H9 (cell line): ENCODE results near the gene TSPAN5. TPM values are rescaled to one million over a fixed set of nuclear protein-coding genes. Genes with fewer than 3 reads are reported as not detected.
"Not testable (repeated sequence)": the region's sequence is repeated elsewhere in the genome, so short reads cannot be mapped to it uniquely, and the experiment has no call there.

Experiments used
- DNase-seq: peaks from one replicate; pipeline ENCODE4 v3.0.0-alpha.2; 2017
- H2AFZ ChIP-seq: one replicate; pipeline ENCODE4 v1.6.1; 2013; ENCODE audit warnings: mild to moderate bottlenecking, low read length, control low read depth, moderate library complexity
- H2AK5ac ChIP-seq: 2 replicates; pipeline ENCODE4 v1.6.1; 2013; ENCODE audit warnings: low read length, control low read depth, mixed read lengths; ENCODE audit not compliant: insufficient read length
- H2BK120ac ChIP-seq: one replicate; pipeline ENCODE4 v1.6.1; 2013; ENCODE audit warnings: low read depth, mild to moderate bottlenecking, low read length, control low read depth, inconsistent platforms; ENCODE audit not compliant: poor library complexity, severe bottlenecking
- H2BK12ac ChIP-seq: 2 replicates; pipeline ENCODE4 v1.6.1; 2013; ENCODE audit warnings: low read length, control low read depth, mixed read lengths, low read depth; ENCODE audit not compliant: insufficient read length
- H2BK15ac ChIP-seq: 2 replicates; pipeline ENCODE4 v1.6.1; 2013; ENCODE audit warnings: low read depth, low read length, control low read depth
- H2BK20ac ChIP-seq: one replicate; pipeline ENCODE4 v1.6.1; 2013; ENCODE audit warnings: low read depth, mild to moderate bottlenecking, low read length, control low read depth, inconsistent platforms; ENCODE audit not compliant: poor library complexity, severe bottlenecking
- H2BK5ac ChIP-seq: 2 replicates; pipeline ENCODE4 v1.6.1; 2013; ENCODE audit warnings: low read length, control low read depth, mixed read lengths; ENCODE audit not compliant: insufficient read length
- H3K14ac ChIP-seq: 2 replicates; pipeline ENCODE4 v1.6.1; 2013; ENCODE audit warnings: low read length, control low read depth; ENCODE audit not compliant: insufficient read depth
- H3K18ac ChIP-seq: 2 replicates; pipeline ENCODE4 v1.6.1; 2013; ENCODE audit warnings: low read depth, mild to moderate bottlenecking, mixed read lengths, low read length, control low read depth; ENCODE audit not compliant: insufficient read length
- H3K23ac ChIP-seq: 2 replicates; pipeline ENCODE4 v1.6.1; 2013; ENCODE audit warnings: low read length, control low read depth, mixed read lengths, low read depth; ENCODE audit not compliant: insufficient read length
- H3K23me2 ChIP-seq: 2 replicates; pipeline ENCODE4 v1.6.1; 2013; ENCODE audit warnings: low read depth, mild to moderate bottlenecking, mixed read lengths, low read length, control low read depth; ENCODE audit not compliant: insufficient read length, poor library complexity, severe bottlenecking
- H3K27ac ChIP-seq: 2 replicates; pipeline ENCODE4 v1.5.1; 2013; ENCODE audit warnings: low read length, control low read depth, mixed read lengths, low read depth; ENCODE audit not compliant: insufficient read length
- H3K27me3 ChIP-seq: 2 replicates; pipeline ENCODE4 v1.6.1; 2013; ENCODE audit warnings: low read length, control low read depth, inconsistent platforms; ENCODE audit not compliant: insufficient read depth
- H3K4ac ChIP-seq: 2 replicates; pipeline ENCODE4 v1.6.1; 2013; ENCODE audit warnings: low read depth, mild to moderate bottlenecking, control low read depth, inconsistent platforms, low read length, moderate library complexity
- H3K4me1 ChIP-seq: 2 replicates; pipeline ENCODE4 v1.6.1; 2013; ENCODE audit warnings: low read length, control low read depth, inconsistent platforms; ENCODE audit not compliant: insufficient read depth
- H3K4me2 ChIP-seq: 2 replicates; pipeline ENCODE4 v1.6.1; 2013; ENCODE audit warnings: low read length, control low read depth, mixed read lengths; ENCODE audit not compliant: insufficient read length, insufficient read depth
- H3K56ac ChIP-seq: 2 replicates; pipeline ENCODE4 v1.6.1; 2013; ENCODE audit warnings: low read depth, mild to moderate bottlenecking, mixed read lengths, low read length, control low read depth; ENCODE audit not compliant: insufficient read length
- H3K79me1 ChIP-seq: 2 replicates; pipeline ENCODE4 v1.6.1; 2013; ENCODE audit warnings: low read depth, mild to moderate bottlenecking, moderate library complexity, low read length, control low read depth, inconsistent platforms; ENCODE audit not compliant: insufficient read depth, poor library complexity, severe bottlenecking
- H3K79me2 ChIP-seq: 2 replicates; pipeline ENCODE4 v1.6.1; 2013; ENCODE audit warnings: low read length, control low read depth, inconsistent platforms; ENCODE audit not compliant: insufficient read depth
- H3K9ac ChIP-seq: 2 replicates; pipeline ENCODE4 v1.6.1; 2013; ENCODE audit warnings: low read length, control low read depth, mixed read lengths; ENCODE audit not compliant: insufficient read length; ENCODE audit errors: extremely low read depth
- H3K9me3 ChIP-seq: one replicate; pipeline ENCODE4 v1.6.1; 2013; ENCODE audit warnings: low read depth, low read length, inconsistent platforms; ENCODE audit not compliant: control insufficient read depth
- H3T11ph ChIP-seq: one replicate; pipeline ENCODE4 v1.6.1; 2013; ENCODE audit warnings: mild to moderate bottlenecking, low read length, control low read depth, inconsistent platforms
- H4K20me1 ChIP-seq: one replicate; pipeline ENCODE4 v1.6.1; 2013; ENCODE audit not compliant: control insufficient read depth, insufficient read length, insufficient read depth
- H4K5ac ChIP-seq: 2 replicates; pipeline ENCODE4 v1.6.1; 2013; ENCODE audit warnings: low read depth, mild to moderate bottlenecking, mixed read lengths, low read length, control low read depth; ENCODE audit not compliant: insufficient read length
- H4K8ac ChIP-seq: replicated peaks from 2 replicates; pipeline ENCODE4 v1.6.1; 2013; ENCODE audit warnings: low read length, control low read depth, mixed read lengths, low read depth; ENCODE audit not compliant: insufficient read length
- H4K91ac ChIP-seq: 2 replicates; pipeline ENCODE4 v1.6.1; 2013; ENCODE audit warnings: low read depth, mild to moderate bottlenecking, moderate library complexity, mixed read lengths, low read length, control low read depth; ENCODE audit not compliant: insufficient read length
- H3K27ac Mint-ChIP-seq, 3 experiments: 2 replicates in 2 of 3; 3 replicates in 1 of 3; pipeline ENCODE4 v1.8.0; 2020 to 2021; ENCODE audit warnings: mixed read lengths in 3 of 3, mild to moderate bottlenecking in 1 of 3, moderate library complexity in 1 of 3
- H3K27me3 Mint-ChIP-seq: 2 replicates; pipeline ENCODE4 v1.8.0; 2021; ENCODE audit warnings: low read depth, mild to moderate bottlenecking, moderate library complexity, mixed read lengths
- H3K36me3 Mint-ChIP-seq, 3 experiments: 2 replicates in 2 of 3; 3 replicates in 1 of 3; pipeline ENCODE4 v1.8.0; 2020 to 2021; ENCODE audit warnings: low read depth in 3 of 3, mixed read lengths in 3 of 3; ENCODE audit not compliant: insufficient read depth in 1 of 3
- H3K4me1 Mint-ChIP-seq, 2 experiments: 2 replicates each; pipeline ENCODE4 v1.8.0; 2020; ENCODE audit warnings: mixed read lengths in 2 of 2
- H3K4me3 Mint-ChIP-seq, 2 experiments: 2 replicates in 1 of 2; 3 replicates in 1 of 2; pipeline ENCODE4 v1.8.0; 2020 to 2021; ENCODE audit warnings: mild to moderate bottlenecking in 2 of 2, mixed read lengths in 2 of 2, moderate library complexity in 1 of 2
- H3K9me3 Mint-ChIP-seq, 2 experiments: 2 replicates in 1 of 2; 3 replicates in 1 of 2; pipeline ENCODE4 v1.8.0; 2020; ENCODE audit warnings: mild to moderate bottlenecking in 2 of 2, mixed read lengths in 2 of 2, moderate library complexity in 1 of 2
- WGBS: extraction: QIAGEN DNeasy Blood & Tissue Kit; methylation state at CpG from one replicate; pipeline ENCODE4 v1.1.7; 2013; ENCODE audit warnings: missing lambda C conversion rate, low lambda C conversion rate, mixed read lengths; ENCODE audit not compliant: insufficient read length; ENCODE audit errors: extremely low coverage; 5-methylcytosine and 5-hydroxymethylcytosine counted together
- total RNA-seq: library from RNA; stranded (reverse); gene quantifications from 2 replicates; pipeline ENCODE4 v1.2.1, GENCODE V29; 2021
- TF ChIP-seq, protein P1 (sequence below): fragments of 200-600 bp; sonication (generic); conservative IDR thresholded peaks from 3 replicates; pipeline ENCODE4 v1.8.0; 2021; ENCODE audit warnings: antibody characterized with exemption, mild to moderate bottlenecking

Gene TSPAN5
- total RNA-seq, 1 experiment from 2014 or later = 7.0 TPM

DNA sequence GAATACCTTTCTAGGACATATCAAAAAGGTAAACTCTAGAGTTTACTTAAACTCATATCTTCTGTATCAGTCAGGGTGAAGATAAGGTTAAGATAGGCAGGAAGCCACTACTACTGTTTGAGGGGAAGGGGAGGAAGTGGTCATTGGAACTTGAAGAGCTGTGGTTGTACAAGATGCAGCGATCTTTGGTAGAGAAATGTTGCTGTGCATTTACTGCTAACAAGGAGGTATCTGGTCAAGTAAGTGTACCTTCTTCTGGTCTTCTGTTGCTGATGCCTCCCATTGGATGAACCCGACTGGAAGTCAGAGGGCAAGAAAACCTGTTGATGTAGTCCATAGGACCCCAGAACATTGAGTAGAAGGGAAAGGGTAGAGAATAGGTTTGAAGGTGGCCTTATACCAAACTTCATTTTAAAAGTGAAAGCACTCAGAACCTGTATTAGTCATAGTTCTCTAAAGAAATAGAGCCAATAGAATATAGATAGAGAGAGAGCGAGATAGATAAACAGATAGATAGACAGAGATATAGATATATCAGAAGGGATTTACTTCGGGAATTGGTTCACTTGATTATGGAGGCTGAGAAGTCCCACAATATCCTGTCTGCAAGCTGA, 47.9 kb upstream of the TSPAN5 start:
- no peak overlapping the region for H3K4me2 ChIP-seq
- H4K8ac ChIP-seq = no peak overlapping the region
- H4K20me1 ChIP-seq = no peaks in the 10 kb centered on the region
- Mint-ChIP-seq H3K27ac (no peak overlapping the region), H3K27me3 (no peaks in the 10 kb centered on the region; the same call in 1 of the 2 replicates), H3K36me3 (peaks cover 5 to 32% (median 19%) of the 10 kb centered on the region in 3 experiments), H3K9me3 (peaks cover 28 to 32% of the 10 kb centered on the region in 2 experiments), H3K4me1 (no peaks in the 10 kb centered on the region), H3K4me3 (no peak overlapping the region)
- H3K79me1 ChIP-seq = no peaks in the 10 kb centered on the region
- H2AK5ac ChIP-seq = no peak overlapping the region
- H2BK120ac ChIP-seq = no peak overlapping the region
- H2BK15ac ChIP-seq = no peak overlapping the region
- no peak overlapping the region for H3K9ac ChIP-seq
- no peak overlapping the region for H2AFZ ChIP-seq
- H3K14ac ChIP-seq = no peak overlapping the region
- no peak overlapping the region for H3K18ac ChIP-seq
- H3K56ac ChIP-seq = no peak overlapping the region
- H4K91ac ChIP-seq = no peak overlapping the region
- H3T11ph ChIP-seq = no peak overlapping the region
- H3K27me3 ChIP-seq = no peaks in the 10 kb centered on the region
- no peaks in the 10 kb centered on the region for H3K9me3 ChIP-seq
- no peak overlapping the region for H2BK12ac ChIP-seq
- H4K5ac ChIP-seq = no peak overlapping the region
- H3K4me1 ChIP-seq = no peaks in the 10 kb centered on the region
- H3K23me2 ChIP-seq = no peaks in the 10 kb centered on the region
- no peak overlapping the region for H3K23ac ChIP-seq
- TF ChIP-seq, protein P1, sequence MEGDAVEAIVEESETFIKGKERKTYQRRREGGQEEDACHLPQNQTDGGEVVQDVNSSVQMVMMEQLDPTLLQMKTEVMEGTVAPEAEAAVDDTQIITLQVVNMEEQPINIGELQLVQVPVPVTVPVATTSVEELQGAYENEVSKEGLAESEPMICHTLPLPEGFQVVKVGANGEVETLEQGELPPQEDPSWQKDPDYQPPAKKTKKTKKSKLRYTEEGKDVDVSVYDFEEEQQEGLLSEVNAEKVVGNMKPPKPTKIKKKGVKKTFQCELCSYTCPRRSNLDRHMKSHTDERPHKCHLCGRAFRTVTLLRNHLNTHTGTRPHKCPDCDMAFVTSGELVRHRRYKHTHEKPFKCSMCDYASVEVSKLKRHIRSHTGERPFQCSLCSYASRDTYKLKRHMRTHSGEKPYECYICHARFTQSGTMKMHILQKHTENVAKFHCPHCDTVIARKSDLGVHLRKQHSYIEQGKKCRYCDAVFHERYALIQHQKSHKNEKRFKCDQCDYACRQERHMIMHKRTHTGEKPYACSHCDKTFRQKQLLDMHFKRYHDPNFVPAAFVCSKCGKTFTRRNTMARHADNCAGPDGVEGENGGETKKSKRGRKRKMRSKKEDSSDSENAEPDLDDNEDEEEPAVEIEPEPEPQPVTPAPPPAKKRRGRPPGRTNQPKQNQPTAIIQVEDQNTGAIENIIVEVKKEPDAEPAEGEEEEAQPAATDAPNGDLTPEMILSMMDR = no peak
- H3K27ac ChIP-seq = no peak overlapping the region
- no peak for DNase-seq
- H2BK5ac ChIP-seq = no peak overlapping the region
- H3K79me2 ChIP-seq = no peaks in the 10 kb centered on the region
- H2BK20ac ChIP-seq = no peak overlapping the region
- no CpG with 5 or more reads among the region's 4 CpGs for WGBS
- no peak overlapping the region for H3K4ac ChIP-seq

DNA sequence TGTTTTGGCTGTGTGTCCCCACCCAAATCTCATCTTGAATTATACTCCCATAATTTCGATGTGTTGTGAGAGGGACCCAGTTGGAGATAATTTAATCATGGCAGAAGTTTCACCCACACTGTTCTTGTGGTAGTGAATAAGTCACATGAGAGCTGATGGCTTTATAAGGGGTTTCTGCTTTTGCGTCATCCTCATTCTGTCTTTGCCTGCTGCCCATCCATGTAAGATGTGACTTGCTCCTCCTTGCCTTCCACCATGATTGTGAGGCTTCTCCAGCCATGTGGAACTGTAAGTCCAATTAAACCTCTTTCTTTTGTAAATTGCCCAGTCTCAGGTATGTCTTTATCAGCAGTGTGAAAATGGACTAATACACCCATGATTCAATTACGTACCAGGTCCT, 47.2 kb upstream of the TSPAN5 start:
- H3K36me3 Mint-ChIP-seq = peaks cover 5 to 32% (median 19%) of the 10 kb centered on the region in 3 experiments
- H3K14ac ChIP-seq, DNase-seq, H3K56ac ChIP-seq, H3K4me1 Mint-ChIP-seq, H2AK5ac ChIP-seq, H4K91ac ChIP-seq, H3K23me2 ChIP-seq, H4K20me1 ChIP-seq, H3K79me1 ChIP-seq, H4K8ac ChIP-seq, H3K27ac Mint-ChIP-seq, H3K23ac ChIP-seq, H3K18ac ChIP-seq, H3K79me2 ChIP-seq, H3K4me1 ChIP-seq, H3K27me3 Mint-ChIP-seq, H3K4me2 ChIP-seq, H4K5ac ChIP-seq, H3K4me3 Mint-ChIP-seq, H2BK5ac ChIP-seq, H2BK15ac ChIP-seq, H3K9ac ChIP-seq, H2AFZ ChIP-seq, H2BK20ac ChIP-seq, H3K27me3 ChIP-seq, H2BK12ac ChIP-seq, H3K9me3 ChIP-seq, H3K4ac ChIP-seq, H2BK120ac ChIP-seq, H3T11ph ChIP-seq, H3K27ac ChIP-seq: not testable (repeated sequence)
- WGBS = no CpG with 5 or more reads among the region's 3 CpGs
- H3K9me3 Mint-ChIP-seq = peaks cover 28 to 32% of the 10 kb centered on the region in 2 experiments
